SK-N-SH (cell line): ENCODE data around the gene FAM124A.

Source experiments
- GABPA ChIP-seq: IDR thresholded peaks from 2 replicates; pipeline ENCODE4 v1.4.0; 2012; ENCODE audit warnings: low read depth, mild to moderate bottlenecking
- RAD21 ChIP-seq: IDR thresholded peaks from 2 replicates; pipeline ENCODE4 v1.6.1; 2012; ENCODE audit warnings: mild to moderate bottlenecking, low read length
- TCF12 ChIP-seq: IDR thresholded peaks from 2 replicates; pipeline ENCODE4 v1.4.0; 2012
- TF ChIP-seq, protein P1 (sequence below): fragments of 200-600 bp; sonication (generic); IDR thresholded peaks from 2 replicates; pipeline ENCODE4 v1.6.1; 2017; ENCODE audit warnings: antibody characterized with exemption, mild to moderate bottlenecking, moderate library complexity

DNA sequence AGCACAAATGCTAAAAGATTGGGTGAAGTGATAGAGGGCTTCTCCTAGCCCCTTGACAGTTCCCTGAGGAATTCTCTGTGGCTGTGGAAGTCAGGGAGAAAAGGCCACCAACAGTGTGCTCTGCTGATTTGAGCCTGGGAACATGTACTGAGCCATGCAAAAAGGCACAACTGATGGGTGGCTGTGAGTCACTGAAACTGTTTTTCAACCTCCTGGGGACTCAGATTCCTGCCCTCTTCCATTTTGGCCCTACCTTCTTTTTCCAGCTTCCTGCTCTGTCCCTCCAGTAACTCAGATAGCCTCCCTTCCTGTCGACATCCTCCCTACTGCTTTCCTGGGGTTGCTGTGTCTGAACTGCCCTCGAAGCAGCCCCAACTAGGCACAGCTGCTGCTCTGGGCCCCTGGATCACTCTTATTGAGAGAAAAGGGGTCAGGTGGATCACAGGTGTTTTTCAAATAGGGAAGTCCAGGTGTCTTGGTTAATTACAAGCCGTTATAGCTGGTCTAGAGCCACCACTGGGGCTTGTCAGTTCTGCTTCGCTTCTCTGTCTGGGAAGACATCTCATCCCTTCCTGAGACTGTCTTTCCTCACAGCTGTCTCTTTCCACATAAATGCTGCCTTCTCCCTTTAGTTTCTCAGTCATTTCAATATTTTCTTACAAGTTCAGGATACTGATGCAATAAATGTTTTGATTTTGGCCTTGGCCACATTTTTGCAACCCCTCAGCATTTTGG, 13.7 kb downstream of the FAM124A start:
- TF ChIP-seq GABPA: no peak
- no peak for TF ChIP-seq TCF12
- TF ChIP-seq, protein P1, sequence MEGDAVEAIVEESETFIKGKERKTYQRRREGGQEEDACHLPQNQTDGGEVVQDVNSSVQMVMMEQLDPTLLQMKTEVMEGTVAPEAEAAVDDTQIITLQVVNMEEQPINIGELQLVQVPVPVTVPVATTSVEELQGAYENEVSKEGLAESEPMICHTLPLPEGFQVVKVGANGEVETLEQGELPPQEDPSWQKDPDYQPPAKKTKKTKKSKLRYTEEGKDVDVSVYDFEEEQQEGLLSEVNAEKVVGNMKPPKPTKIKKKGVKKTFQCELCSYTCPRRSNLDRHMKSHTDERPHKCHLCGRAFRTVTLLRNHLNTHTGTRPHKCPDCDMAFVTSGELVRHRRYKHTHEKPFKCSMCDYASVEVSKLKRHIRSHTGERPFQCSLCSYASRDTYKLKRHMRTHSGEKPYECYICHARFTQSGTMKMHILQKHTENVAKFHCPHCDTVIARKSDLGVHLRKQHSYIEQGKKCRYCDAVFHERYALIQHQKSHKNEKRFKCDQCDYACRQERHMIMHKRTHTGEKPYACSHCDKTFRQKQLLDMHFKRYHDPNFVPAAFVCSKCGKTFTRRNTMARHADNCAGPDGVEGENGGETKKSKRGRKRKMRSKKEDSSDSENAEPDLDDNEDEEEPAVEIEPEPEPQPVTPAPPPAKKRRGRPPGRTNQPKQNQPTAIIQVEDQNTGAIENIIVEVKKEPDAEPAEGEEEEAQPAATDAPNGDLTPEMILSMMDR: no peak
- TF ChIP-seq RAD21: no peak
